Activated CD8-positive, alpha-beta memory T cell treated with anti-CD3 and anti-CD28 coated beads, Interleukin-2, amount 50 U/mL, for 4 hours (primary cell): ENCODE measurements around the gene LMCD1.

Experiments
- DNase-seq: peaks from one replicate; pipeline ENCODE4 v3.0.0-alpha.2; 2020

The LMCD1 gene, protein sequence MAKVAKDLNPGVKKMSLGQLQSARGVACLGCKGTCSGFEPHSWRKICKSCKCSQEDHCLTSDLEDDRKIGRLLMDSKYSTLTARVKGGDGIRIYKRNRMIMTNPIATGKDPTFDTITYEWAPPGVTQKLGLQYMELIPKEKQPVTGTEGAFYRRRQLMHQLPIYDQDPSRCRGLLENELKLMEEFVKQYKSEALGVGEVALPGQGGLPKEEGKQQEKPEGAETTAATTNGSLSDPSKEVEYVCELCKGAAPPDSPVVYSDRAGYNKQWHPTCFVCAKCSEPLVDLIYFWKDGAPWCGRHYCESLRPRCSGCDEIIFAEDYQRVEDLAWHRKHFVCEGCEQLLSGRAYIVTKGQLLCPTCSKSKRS

DNA sequence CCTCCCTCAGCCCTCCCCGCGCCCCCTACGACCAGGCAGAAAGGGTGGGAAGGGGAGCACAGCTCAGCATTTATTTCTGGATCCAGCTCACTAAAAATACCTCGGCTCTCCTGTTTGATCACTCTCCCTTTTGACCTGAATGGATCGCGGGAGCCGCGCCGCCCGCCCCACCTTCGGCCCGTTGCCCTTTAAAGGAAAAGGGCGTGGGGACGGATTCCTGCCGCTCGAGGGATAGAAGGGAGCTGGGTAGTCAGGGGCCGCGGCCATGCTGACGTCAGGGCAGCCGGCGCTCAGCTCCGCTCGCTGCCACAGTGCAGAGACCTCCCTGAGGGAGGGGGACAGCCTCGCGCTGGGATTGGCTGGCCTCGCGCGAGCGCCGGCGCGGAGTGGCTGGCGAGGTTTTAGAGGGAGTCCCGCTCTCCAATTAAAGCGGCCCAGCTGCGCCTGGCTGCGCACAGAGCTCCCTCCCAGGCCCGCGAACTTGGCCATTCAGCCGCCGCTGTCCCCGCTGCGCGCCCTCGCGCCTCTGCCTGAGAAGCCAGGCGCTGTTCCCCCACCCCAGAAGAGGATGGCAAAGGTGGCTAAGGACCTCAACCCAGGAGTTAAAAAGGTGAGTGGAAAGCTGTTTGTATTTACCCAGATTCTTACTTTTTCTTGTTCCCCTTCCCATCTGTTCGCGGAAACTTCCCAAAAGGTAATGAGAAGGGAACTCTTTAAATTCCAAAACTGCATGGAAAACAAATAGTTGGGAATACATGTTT is at the start of gene LMCD1:
Gene LMCD1 (plus strand): TSS at position 453 of the 761 bp plus-strand sequence. CDS start 116 bp downstream, at position 569.
- DNase-seq, result peak; percentile 64

- no peak for DNase-seq
These were observed 49.5 kb upstream of the LMCD1 start for GRCh38 chr3:8452112-8452511.

DNA sequence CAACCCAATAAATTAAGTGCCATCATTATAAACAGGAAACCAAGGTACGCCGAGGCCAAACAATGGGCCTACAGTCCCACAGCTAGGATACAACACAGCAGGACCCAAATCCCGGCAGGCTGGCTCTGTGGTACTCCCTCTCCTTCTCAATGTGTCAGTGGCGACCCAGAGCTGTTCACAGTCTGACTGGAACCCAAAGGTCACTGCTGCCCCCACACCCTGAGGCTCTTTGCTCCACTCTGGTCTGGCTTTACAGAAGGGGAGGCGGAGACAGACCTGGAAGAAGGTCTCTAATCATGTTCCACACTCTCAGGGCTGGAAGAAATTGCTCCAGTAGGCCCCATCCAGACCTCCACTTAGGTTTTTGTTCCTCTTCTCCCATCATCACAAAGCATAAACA is 48.5 kb upstream of the LMCD1 start:
- DNase-seq, result no peak

DNA sequence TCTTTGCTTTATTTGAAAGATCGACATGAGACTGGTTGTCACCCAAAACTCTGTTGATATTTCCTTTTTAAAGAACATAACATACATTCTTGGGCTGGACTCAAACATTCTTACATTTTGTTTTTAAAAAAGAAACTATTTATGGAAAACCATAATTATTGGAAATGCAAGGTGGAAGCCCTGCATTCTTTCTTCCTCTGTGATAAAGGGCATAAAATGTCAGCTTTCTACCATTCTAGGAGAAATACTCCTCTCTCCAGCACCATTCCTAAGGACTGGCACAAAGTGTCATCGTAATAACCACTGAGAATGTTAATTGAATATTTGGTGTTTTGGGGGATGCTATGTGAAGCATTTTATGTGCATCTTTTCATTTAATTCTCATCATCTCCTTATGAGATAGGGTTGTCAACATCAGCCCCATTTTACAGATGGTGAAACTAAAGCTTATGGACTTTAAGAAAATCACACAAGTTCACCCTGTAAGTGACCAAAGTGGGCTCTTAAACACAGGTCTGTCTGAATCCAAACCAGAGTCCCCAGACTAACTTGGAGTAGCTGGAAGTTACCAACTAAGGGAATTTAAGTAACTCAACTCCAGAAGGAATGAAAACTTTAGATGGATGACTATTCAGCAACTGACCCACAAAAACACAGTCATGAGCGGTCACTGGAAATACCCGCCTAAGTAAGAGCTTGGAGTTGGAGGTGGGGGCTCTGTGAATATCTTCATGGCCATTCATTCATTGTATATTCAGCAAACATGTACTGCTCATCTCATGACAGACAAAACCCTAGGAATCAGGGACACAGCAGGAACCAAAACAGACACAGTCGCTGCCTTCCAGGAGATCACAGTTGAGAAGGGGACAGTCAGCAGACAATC is 45.9 kb upstream of the LMCD1 start:
- no peak for DNase-seq

DNA sequence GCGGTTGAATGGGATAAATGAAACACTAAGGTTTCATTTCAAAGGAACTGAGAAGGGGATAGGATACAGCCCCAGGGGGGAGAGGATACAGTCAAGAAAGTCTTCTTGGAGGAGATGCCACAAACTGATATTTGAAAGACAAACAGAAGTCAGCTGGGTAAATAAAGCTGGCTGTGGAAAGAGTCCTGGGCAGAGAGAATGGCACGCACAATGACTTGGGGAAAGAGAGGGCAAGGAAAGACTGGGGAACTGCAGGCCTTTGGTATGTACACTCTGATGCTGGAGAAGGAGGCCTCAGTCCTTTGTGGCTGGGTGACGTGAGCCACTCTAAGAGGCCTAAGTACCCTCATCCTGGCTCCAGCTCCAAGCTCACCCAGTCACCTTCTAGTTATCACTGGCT is 45.2 kb upstream of the LMCD1 start:
- DNase-seq, result no peak

DNA sequence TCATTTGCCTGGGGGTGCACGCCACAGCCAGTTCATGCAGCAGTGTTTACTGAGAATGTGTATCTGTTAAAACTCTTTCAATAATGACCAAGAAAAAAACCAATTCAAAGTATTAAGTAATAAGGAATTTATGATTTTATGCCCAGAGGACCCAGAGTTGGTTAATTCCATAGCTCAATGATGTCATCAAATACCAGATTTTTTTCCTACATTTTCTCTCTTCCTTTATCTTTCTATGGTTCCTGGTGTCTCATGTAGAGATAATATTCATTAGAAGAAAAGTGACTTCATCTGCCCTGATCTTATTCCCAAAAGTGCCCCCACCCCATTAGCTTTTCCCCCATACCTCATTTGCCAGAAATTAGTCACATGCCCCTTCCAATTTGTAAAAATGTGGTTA is 44.6 kb upstream of the LMCD1 start:
- DNase-seq, result no peak

- DNase-seq, result no peak
These were observed 43.4 kb upstream of the LMCD1 start for GRCh38 chr3:8458238-8458661.

GRCh38 chr3:8458711-8459110 is 42.9 kb upstream of the LMCD1 start:
- no peak for DNase-seq

- no peak for DNase-seq
These were observed 41.4 kb upstream of the LMCD1 start for GRCh38 chr3:8460050-8460708.

DNA sequence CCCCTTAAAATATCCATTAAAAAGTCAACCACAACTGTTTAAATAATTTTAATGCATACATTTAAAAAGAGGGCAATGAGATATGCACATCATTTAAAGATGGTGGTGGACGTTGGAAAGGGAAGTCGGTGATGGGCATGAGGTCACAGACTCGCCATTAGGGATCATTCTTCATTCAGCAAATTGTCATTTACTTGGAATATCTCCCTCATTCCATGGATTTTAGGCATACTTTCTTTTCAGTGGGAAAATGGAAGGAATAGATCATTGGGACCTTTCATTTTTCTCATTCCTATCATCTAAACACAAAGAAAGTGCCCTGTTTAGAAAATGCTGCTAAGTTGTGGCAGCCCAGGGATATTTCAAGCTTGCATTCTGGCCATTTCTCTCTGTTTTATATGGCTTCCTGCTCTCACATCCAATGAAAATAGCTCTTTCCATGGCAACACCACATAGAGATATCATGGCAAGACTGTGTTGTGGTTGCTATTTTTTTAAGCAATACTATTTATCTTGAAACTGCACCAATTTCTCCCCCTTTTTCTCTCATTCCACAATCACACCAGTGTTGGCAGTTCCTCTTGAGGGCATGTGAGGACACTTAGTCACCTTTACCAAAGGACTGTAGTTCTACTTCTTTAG is 40.7 kb upstream of the LMCD1 start:
- DNase-seq, result no peak

DNA sequence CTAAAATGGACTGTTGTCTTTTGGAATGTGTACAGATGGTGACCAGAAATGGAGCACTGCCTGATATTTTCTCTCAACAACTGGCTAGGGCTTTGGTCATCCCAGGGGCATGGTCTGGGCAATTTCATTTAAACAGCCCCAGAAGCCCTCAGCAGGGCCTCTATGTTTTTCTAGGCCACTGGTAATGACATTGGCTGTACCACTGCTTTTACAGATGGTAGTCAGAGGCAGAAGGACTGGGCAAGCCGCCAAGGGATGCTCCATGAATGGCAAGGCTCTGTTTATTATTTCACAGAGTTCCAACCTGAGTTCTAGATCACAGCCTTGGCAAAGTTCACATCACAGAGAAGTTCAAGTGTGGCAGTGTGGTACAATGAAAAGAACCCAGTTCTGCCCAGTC is 37.0 kb upstream of the LMCD1 start:
- no peak for DNase-seq

DNA sequence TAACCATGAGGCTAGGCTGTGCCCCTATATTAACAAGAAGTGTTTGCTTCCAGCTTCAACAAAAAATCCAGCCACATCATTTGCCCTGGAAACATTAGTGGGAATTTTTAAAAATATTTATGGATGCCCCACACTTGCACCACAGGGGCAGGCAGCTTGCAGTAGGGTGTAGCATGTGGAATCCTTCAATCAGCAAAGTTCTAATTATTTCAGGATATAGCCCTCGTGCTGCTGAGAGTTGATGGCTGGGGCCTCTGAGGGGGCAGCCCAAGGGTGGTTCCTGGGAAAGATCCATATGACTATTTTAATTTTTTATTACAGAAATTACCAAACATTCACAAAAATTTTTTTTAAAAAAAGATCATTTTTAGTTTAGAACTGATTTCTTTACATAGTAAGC is 35.1 kb upstream of the LMCD1 start:
- DNase-seq, result no peak

GRCh38 chr3:8470801-8471200 is 30.8 kb upstream of the LMCD1 start:
- no peak for DNase-seq

DNA sequence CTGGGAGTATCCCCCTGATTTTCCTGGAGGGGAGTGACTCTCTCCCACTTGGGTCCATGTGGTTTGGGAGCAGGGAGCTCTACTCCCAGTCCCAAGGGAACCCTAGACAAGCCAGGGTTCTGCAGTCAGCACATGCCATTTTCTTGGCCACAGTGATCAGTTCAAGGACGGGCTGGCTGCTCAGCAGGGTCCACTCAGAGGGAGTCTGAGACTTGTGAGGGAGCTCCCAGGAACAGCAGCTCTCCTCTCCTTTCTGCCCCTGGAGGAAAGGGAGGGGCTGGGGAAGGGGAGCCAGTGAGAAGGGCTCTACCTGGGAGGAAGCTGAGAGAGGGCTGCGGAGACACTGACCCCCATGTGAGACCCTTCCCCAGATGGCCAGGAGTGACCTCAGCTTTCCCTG is 29.1 kb upstream of the LMCD1 start:
- no peak for DNase-seq

GRCh38 chr3:8473029-8473428 is 28.6 kb upstream of the LMCD1 start:
- DNase-seq, result no peak

DNA sequence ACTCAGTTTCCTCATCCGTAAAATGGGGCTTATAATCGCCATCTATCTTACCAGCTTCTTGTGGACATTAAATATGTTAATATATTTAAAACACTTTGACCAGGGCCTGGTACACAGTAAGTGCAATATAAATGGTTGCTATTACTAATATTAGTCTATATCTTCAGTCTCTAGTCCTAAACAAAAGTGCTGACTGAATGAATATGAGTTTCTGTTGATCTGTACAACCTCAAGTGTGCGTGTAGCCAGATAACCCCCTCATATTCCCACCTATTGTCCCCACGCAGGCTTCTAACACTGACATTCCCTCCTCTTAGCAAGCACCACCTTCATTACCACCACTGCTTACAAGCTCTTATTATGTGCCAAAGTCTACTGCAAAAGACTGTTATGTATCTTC is 27.6 kb upstream of the LMCD1 start:
- DNase-seq, result no peak

DNA sequence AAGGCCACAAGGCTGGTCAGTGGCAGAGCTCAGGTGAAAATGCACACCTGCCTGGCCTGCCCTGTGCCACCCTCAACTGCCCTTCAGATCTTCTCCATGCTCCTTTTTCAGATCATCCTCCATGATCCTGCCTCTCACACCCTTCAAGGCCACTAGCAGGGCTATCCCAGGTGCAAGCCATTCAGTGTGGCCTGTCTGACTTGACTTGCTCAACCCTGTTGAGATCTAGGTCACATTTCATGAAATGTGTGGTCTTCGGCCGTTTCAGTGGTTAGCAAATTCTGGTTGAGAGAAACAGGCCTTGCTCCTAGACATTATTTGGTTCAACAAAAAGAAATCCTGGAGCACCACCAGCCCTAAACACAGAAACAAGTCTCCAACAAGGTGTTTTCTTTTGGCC is 26.6 kb upstream of the LMCD1 start:
- DNase-seq, result no peak

- no peak for DNase-seq
These were observed 20.9 kb upstream of the LMCD1 start for GRCh38 chr3:8480699-8481098.

- no peak for DNase-seq
These were observed 20.2 kb upstream of the LMCD1 start for GRCh38 chr3:8481380-8481779.

GRCh38 chr3:8482263-8482662 is 19.4 kb upstream of the LMCD1 start:
- no peak for DNase-seq

GRCh38 chr3:8482960-8483665 is 18.5 kb upstream of the LMCD1 start:
- no peak for DNase-seq
